AG04449 (cell line): ENCODE results near the gene PLA2G4C.

Source experiments
- CTCF ChIA-PET: fragments of 350-600 bp; formaldehyde crosslinking; extraction: SDS; loops from one replicate; lab custom pipeline; 2021; ENCODE audit warnings: antibody characterized with exemption; lab: Yijun Ruan, JAX
- POLR2A ChIA-PET: fragments of 400-600, 350-600 bp; formaldehyde crosslinking; extraction: SDS; loops from one replicate; lab custom pipeline; 2020; ENCODE audit warnings: antibody characterized with exemption, inconsistent platforms; lab: Yijun Ruan, JAX
- DNase-seq: peaks from one replicate; pipeline ENCODE4 v3.0.0-alpha.2; 2010; ENCODE audit warnings: low read depth, low spot score
- H3K4me3 ChIP-seq: 2 replicates; pipeline ENCODE4 v1.5.1; 2011; ENCODE audit warnings: low read depth, mild to moderate bottlenecking, control low read depth, low read length
- CTCF ChIP-seq: IDR thresholded peaks from one replicate; pipeline ENCODE4 v1.5.1; 2011; ENCODE audit warnings: mild to moderate bottlenecking, moderate library complexity, low read length, control low read depth, inconsistent platforms; ENCODE audit not compliant: insufficient read depth; ENCODE audit errors: missing control alignments

Gene PLA2G4C

GRCh38 chr19:48108997-48109782 lies 1.4 kb downstream of the PLA2G4C start:
- ChIA-PET CTCF (interaction anchor here (1.4 to 13.8 kb wide), 10 partner anchors 7 to 151 kb away, joined by 4 to 196 read pairs (median 26); no protein-coding TSS in a partner anchor), POLR2A (interaction anchor here (1.6 kb wide), 1 partner anchor 95 kb away, joined by 4 read pairs; no protein-coding TSS in a partner anchor)
- no peak overlapping the region for H3K4me3 ChIP-seq
- TF ChIP-seq CTCF = no peak
- DNase-seq = no peak

GRCh38 chr19:48103922-48104321 lies 6.7 kb downstream of the PLA2G4C start:
- H3K4me3 ChIP-seq = no peak overlapping the region
- ChIA-PET CTCF (interaction anchor here (0.6 to 13.8 kb wide), 8 partner anchors 9 to 141 kb away, joined by 3 to 196 read pairs (median 5); no protein-coding TSS in a partner anchor), POLR2A (no interaction called here)
- DNase-seq = no peak
- TF ChIP-seq CTCF = no peak

GRCh38 chr19:48102870-48103751 lies 7.5 kb downstream of the PLA2G4C start:
- no peak overlapping the region for H3K4me3 ChIP-seq
- peak; percentile 57 for TF ChIP-seq CTCF
- ChIA-PET POLR2A (no interaction called here), CTCF (interaction anchor here (0.7 to 13.8 kb wide), 14 partner anchors 8 to 158 kb away, joined by 3 to 196 read pairs (median 4); partner anchors contain the start of genes CARD8 and PLA2G4C)
- no peak for DNase-seq

GRCh38 chr19:48095612-48096175 lies 14.9 kb downstream of the PLA2G4C start:
- no peak for DNase-seq
- POLR2A ChIA-PET = interaction anchor here (0.6 kb wide), 1 partner anchor 15 kb away, joined by 4 read pairs; no protein-coding TSS in a partner anchor
- CTCF ChIA-PET = interaction anchor here (0.7 to 5.5 kb wide), 5 partner anchors 10 to 132 kb away, joined by 3 to 63 read pairs (median 5); partner anchors contain the start of gene PLA2G4C
- no peak for TF ChIP-seq CTCF
- no peak overlapping the region for H3K4me3 ChIP-seq

GRCh38 chr19:48094855-48095203 lies 15.8 kb downstream of the PLA2G4C start:
- CTCF ChIA-PET = interaction anchor here (1.4 to 5.5 kb wide), 3 partner anchors 11 to 131 kb away, joined by 5 to 63 read pairs (median 7); partner anchors contain the start of gene PLA2G4C

More at GRCh38 chr19:48094855-48095203, 15.8 kb downstream of the PLA2G4C start:
- no peak for TF ChIP-seq CTCF
- POLR2A ChIA-PET = no interaction called here
- H3K4me3 ChIP-seq = no peak overlapping the region
- no peak for DNase-seq
